GM10847 (cell line): Measurements from ENCODE around the gene RICTOR.

ENCODE experiments used
- POLR2A ChIP-seq: IDR thresholded peaks from 2 replicates; pipeline ENCODE4 v1.6.1; 2011; ENCODE audit not compliant: insufficient read length; ENCODE audit errors: extremely low read depth

Gene RICTOR

GRCh38 chr5:38944282-38944681, 129.9 kb downstream of the RICTOR start:
- TF ChIP-seq POLR2A, result no peak

DNA sequence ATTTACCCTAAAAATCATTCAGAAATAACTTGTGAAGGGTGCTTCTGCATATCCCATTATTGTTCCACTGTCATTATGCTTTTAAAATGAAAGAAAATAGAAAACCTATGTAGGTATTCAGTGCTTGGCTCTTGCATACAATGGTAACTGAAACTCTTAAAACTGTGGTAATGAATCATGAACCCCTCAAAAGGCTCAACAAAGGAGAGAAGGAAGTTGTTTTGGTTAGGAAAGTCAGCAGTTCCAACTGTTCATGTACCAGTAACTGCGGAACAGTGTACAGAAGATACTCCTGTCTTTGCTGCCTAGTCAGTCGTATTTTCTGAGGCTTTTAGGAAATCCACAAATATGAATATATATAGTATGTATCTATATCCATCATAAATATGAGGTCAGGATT, 132.3 kb downstream of the RICTOR start:
- TF ChIP-seq POLR2A, result no peak

DNA sequence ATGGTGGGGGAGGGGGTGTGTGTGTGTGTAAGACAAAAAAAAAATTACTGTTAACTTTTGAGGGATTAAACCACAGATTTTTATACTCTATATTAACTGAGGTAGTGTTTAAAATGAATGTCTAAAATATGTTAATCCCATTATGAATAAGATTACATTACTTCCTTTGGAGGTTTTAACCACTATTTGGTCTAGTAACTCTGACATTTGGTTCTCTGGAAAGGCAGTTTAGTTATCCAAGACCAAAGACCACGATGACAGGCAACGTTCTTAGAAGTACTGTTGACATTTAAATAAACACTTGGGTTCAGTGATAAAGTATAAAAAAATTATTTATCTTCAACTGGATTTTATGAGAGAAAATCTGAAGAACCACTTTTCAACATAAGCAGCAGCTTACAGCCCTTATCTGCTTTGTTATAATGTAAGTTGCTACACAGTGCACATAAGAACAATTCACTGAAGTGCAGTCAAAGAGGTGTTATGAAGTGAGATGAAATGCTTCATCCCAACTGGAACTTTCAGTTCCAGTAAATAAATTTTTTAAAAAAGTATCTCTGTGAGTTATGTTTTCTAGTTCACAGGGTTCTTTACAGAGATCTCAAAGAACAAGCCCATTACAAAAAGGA, 133.9 kb downstream of the RICTOR start:
- no peak for TF ChIP-seq POLR2A

DNA sequence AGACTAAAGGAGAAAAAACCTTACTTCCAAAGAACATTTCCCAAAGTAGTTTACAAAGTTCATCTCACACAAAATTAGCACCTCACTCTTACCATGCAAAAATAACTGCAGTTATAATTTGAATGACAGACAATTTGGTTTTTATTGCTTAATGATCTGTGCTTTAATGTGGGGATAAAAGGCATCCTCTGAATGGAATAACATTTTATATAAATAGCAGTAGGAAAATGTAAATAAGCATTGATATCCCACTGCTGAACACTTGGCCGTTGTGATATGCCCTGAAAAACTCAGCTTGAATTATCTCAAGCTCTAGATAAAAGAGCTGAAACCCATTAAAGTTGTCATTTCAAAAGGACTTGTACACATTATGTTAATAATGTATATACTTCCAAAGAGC, 135.2 kb downstream of the RICTOR start:
- TF ChIP-seq POLR2A, result no peak

DNA sequence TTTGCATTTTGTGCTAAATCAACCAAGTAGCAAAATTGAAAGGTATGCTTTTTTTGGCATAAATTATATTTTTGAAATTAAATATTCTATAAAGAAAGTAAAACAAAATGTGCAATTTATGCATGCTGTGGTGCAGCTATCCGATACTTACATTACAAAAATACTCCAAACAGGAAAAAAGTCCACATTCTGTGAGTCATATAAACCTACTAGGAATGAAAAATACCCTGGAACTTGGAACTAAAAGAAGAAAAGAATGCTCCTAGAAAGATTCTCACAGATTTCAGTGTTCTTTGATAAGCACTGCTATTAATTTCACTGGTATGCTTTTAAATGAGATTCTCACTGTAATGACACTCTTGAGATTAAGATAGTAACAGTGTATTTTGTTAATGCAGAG, 135.8 kb downstream of the RICTOR start:
- TF ChIP-seq POLR2A, result no peak

DNA sequence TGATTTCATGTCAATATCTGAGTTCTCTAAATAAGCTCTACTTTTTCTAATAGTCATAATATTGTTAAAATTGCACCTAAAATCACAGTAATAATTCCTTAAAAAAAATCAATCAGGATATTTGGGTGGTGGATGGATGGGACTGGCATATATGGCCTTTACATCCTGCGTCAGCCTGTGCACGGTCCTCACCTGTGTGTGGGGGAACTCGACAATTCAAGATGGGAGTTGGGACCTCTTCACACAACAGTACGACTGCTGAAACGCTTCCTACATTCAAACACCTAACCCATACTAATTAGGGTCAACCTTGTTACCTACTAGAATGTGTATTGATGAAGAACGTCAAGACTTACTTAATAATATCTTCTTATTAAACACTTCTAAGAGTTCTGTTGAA, 137.9 kb downstream of the RICTOR start:
- TF ChIP-seq POLR2A, result no peak

DNA sequence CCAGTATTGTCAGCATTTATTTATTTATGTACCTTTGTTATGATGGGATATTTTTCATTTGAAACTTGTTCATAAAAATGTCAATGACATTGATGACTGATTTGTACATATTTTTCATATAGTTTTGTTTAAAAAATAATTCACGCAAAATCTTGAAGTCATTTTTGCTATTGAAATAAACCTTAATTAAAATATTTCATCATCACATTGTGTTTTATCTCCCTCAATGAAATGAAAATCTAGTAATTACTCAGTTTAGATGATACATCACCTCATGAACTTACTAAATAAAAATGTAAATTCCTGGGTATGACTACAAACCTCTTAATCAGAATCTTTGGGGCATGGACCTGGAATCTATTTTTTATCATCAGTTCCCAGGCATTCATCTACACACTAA, 138.8 kb downstream of the RICTOR start:
- TF ChIP-seq POLR2A, result no peak

DNA sequence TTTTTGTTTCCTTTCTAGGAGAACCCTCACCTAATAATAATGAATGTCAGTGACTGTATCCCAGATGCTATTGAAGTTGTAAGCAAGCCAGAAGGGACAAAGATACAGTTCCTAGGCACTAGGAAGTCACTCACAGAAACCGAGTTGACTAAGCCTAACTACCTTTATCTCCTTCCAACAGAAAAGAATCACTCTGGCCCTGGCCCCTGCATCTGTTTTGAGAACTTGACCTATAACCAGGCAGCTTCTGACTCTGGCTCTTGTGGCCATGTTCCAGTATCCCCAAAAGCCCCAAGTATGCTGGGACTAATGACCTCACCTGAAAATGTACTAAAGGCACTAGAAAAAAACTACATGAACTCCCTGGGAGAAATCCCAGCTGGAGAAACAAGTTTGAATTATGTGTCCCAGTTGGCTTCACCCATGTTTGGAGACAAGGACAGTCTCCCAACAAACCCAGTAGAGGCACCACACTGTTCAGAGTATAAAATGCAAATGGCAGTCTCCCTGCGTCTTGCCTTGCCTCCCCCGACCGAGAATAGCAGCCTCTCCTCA, 141.3 kb downstream of the RICTOR start:
- no peak for TF ChIP-seq POLR2A

DNA sequence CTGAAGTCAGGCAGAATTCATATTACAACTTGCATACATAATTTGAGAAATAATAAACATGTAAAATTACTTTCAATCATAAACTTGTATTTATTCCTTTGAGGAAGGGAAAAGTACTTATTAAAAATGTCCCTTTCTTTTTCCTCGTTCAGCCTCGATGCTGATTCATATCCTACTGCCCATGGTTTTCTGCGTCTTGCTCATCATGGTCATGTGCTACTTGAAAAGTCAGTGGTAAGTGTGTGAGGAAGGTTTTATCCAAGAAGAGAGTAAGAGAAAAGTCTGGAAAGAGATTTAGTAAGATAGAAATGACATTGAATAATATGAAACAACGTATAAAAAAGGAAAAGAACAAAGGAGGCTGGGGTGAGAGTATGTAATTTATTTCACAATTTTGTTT, 142.5 kb downstream of the RICTOR start:
- TF ChIP-seq POLR2A, result no peak

- no peak for TF ChIP-seq POLR2A
Observed at GRCh38 chr5:38929838-38930237, 144.4 kb downstream of the RICTOR start.

DNA sequence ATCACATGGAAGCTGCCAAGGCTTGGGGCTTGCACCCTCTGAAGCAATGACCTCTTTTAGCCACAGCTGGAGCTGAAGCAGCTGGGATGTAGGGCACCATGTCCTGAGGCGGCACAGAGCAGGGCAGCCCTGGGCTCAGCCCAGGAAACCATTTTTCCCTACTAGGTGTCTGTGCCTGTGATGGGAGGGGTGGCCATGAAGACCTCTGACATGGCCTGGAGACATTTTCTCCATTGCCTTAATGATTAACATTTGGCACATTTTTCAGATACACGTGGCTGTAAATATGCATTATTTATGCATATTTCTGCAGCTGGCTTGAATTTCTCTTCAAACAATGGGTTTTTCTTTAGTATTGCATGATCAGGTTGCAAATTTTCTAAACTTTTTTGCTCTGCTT, 146.7 kb downstream of the RICTOR start:
- no peak for TF ChIP-seq POLR2A

- no peak for TF ChIP-seq POLR2A
Observed at GRCh38 chr5:38926121-38926520, 148.1 kb downstream of the RICTOR start.

GRCh38 chr5:38925154-38925925, 148.9 kb downstream of the RICTOR start:
- no peak for TF ChIP-seq POLR2A

- TF ChIP-seq POLR2A, result no peak
Observed at GRCh38 chr5:38923661-38924451, 150.3 kb downstream of the RICTOR start.

- TF ChIP-seq POLR2A, result no peak
Observed at GRCh38 chr5:38922199-38922598, 152.0 kb downstream of the RICTOR start.

DNA sequence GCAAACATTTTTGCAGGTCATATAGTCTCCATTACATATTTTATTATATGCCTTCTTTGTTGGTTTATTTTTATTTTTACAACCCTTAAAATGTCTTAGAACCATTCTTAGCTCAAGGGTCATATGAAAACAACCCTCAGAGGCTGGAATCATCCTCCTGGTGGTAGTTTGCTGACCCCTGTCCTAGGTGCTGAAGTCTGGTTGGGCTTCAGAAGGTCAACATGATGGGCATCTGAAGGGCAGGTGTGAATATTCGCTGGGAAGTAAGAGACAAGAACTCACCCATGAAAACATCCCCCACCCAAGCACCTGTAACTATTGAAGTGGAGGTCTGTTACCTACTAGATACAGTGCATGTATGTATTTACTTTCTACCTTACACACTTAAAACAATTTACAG, 153.0 kb downstream of the RICTOR start:
- TF ChIP-seq POLR2A, result no peak

DNA sequence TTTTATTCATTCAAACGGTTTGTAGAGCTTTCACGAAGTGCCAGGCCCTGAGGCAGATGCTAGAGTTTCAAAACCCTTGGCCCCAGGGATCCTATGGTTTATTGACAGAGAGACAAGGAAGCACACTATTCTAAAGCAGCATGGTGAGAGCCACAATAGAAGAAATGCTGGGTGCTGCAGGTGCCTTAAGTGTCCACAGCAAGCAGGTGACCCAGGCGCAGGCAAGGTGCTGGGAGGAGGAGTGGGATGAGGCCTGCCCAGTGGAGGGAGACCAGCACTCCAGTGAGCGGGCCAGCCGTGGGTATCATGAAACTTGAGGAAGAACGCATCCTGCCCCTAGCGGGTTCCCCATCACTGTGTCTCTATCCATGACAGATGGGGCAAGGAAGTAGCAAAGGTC, 157.4 kb downstream of the RICTOR start:
- TF ChIP-seq POLR2A, result no peak

- TF ChIP-seq POLR2A, result no peak
Observed at GRCh38 chr5:38913714-38914113, 160.5 kb downstream of the RICTOR start.
